WTC11 (cell line): ENCODE results near the gene CDKN2AIPNL. TPM values are rescaled to one million over a fixed set of nuclear protein-coding genes. Genes with fewer than 3 reads are reported as not detected.

ENCODE experiments used
- ATAC-seq: fragments of 200-7000 bp; cut with Tn5 transposase; 2 replicates; pipeline ENCODE4 v1.10.0; 2021; ENCODE audit warnings: mild to moderate bottlenecking, moderate library complexity
- CTCF ChIA-PET: fragments of 300-600 bp; sonication (Branson Sonifier 250); formaldehyde crosslinking; loops from one replicate; lab custom pipeline; 2021; ENCODE audit warnings: antibody characterized with exemption; lab: Charles Lee
- POLR2A ChIA-PET: fragments of 350-600 bp; sonication (Branson Sonifier 250); formaldehyde crosslinking; loops from one replicate; lab custom pipeline; 2021; ENCODE audit warnings: antibody characterized with exemption; lab: Charles Lee
- DNase-seq: peaks from one replicate; pipeline ENCODE4 v3.0.0; 2021; ENCODE audit warnings: low spot score
- H3K27ac Mint-ChIP-seq: 2 replicates; pipeline ENCODE4 v1.8.0; 2021; ENCODE audit warnings: mixed read lengths
- H3K27me3 Mint-ChIP-seq: 2 replicates; pipeline ENCODE4 v1.8.0; 2021; ENCODE audit warnings: low read depth, mild to moderate bottlenecking, moderate library complexity, mixed read lengths
- H3K36me3 Mint-ChIP-seq: 2 replicates; pipeline ENCODE4 v1.8.0; 2021; ENCODE audit warnings: mixed read lengths
- H3K4me1 Mint-ChIP-seq: 2 replicates; pipeline ENCODE4 v1.8.0; 2022; ENCODE audit warnings: mixed read lengths
- H3K4me3 Mint-ChIP-seq: 2 replicates; pipeline ENCODE4 v1.8.0; 2021; ENCODE audit warnings: mild to moderate bottlenecking, moderate library complexity, mixed read lengths
- H3K9me3 Mint-ChIP-seq: 2 replicates; pipeline ENCODE4 v1.8.0; 2021; ENCODE audit warnings: mixed read lengths
- AFF4 ChIP-seq: sonication (generic); formaldehyde crosslinking; IDR thresholded peaks from 2 replicates; pipeline ENCODE4 v1.8.1; 2023; ENCODE audit warnings: mild to moderate bottlenecking, missing genetic modification reagents, borderline replicate concordance
- AR ChIP-seq: fragments of 250-450 bp; sonication (Bioruptor Pico); IDR thresholded peaks from 2 replicates; pipeline ENCODE4 v1.9.0; 2021; ENCODE audit warnings: mild to moderate bottlenecking
- CDX4 ChIP-seq: fragments of 250-450 bp; sonication (Bioruptor Pico); IDR thresholded peaks from 2 replicates; pipeline ENCODE4 v1.9.0; 2021; ENCODE audit warnings: moderate library complexity, mild to moderate bottlenecking, inconsistent platforms, borderline replicate concordance
- E2F5 ChIP-seq: sonication (generic); formaldehyde crosslinking; IDR thresholded peaks from 2 replicates; pipeline ENCODE4 v1.8.1; 2022; ENCODE audit warnings: mild to moderate bottlenecking, moderate library complexity, missing genetic modification reagents
- ERG ChIP-seq: fragments of 250-450 bp; sonication (Bioruptor Pico); IDR thresholded peaks from 2 replicates; pipeline ENCODE4 v1.8.0; 2021; ENCODE audit warnings: mild to moderate bottlenecking
- GRHL2 ChIP-seq: fragments of 250-450 bp; sonication (Bioruptor Pico); IDR thresholded peaks from 2 replicates; pipeline ENCODE4 v1.8.0; 2022; ENCODE audit warnings: mild to moderate bottlenecking, moderate library complexity; ENCODE audit not compliant: insufficient replicate concordance, severe bottlenecking
- GTF2I ChIP-seq: fragments of 250-450 bp; sonication (Bioruptor Pico); conservative IDR thresholded peaks from 2 replicates; pipeline ENCODE4 v1.4.0; 2021; ENCODE audit warnings: mild to moderate bottlenecking
- JUN ChIP-seq: sonication (generic); formaldehyde crosslinking; IDR thresholded peaks from 2 replicates; pipeline ENCODE4 v1.8.0; 2023; ENCODE audit warnings: mild to moderate bottlenecking, missing genetic modification reagents
- MYBL2 ChIP-seq: sonication (generic); formaldehyde crosslinking; IDR thresholded peaks from 2 replicates; pipeline ENCODE4 v1.8.1; 2023; ENCODE audit warnings: mild to moderate bottlenecking, moderate library complexity, missing genetic modification reagents
- PREB ChIP-seq: sonication (generic); formaldehyde crosslinking; IDR thresholded peaks from 2 replicates; pipeline ENCODE4 v1.8.1; 2022; ENCODE audit warnings: mild to moderate bottlenecking, missing genetic modification reagents, moderate library complexity, borderline replicate concordance
- RORB ChIP-seq: fragments of 250-450 bp; sonication (Bioruptor Pico); IDR thresholded peaks from 2 replicates; pipeline ENCODE4 v1.9.0; 2021; ENCODE audit warnings: mild to moderate bottlenecking
- SMAD3 ChIP-seq: sonication (generic); formaldehyde crosslinking; IDR thresholded peaks from 2 replicates; pipeline ENCODE4 v1.8.0; 2022; ENCODE audit warnings: missing genetic modification reagents, mild to moderate bottlenecking, borderline replicate concordance
- TEAD1 ChIP-seq: sonication (generic); formaldehyde crosslinking; IDR thresholded peaks from 2 replicates; pipeline ENCODE4 v1.8.0; 2022; ENCODE audit warnings: mild to moderate bottlenecking, missing genetic modification reagents
- ZNF281 ChIP-seq: sonication (generic); formaldehyde crosslinking; IDR thresholded peaks from 2 replicates; pipeline ENCODE4 v1.8.0; 2023; ENCODE audit warnings: mild to moderate bottlenecking, missing genetic modification reagents
- ZNF416 ChIP-seq: fragments of 250-450 bp; sonication (Bioruptor Pico); IDR thresholded peaks from 2 replicates; pipeline ENCODE4 v1.9.0; 2021; ENCODE audit warnings: mild to moderate bottlenecking, inconsistent platforms
- total RNA-seq: library from RNA; stranded (reverse); gene quantifications from 3 replicates; pipeline ENCODE4 v1.2.3, GENCODE V29; 2021

The CDKN2AIPNL gene
- total RNA-seq, 1 experiment from 2014 or later: 54.3 TPM

GRCh38 chr5:134444941-134445471, 33.3 kb upstream of the CDKN2AIPNL start:
- DNase-seq (no peak), ATAC-seq (no peak)
- peak; percentile 36; the same call in 1 of the 2 replicates for TF ChIP-seq GTF2I (CRISPR knock-in tag)
- TF ChIP-seq AFF4: no peak
- Mint-ChIP-seq H3K27ac (no peak overlapping the region), H3K36me3 (peaks cover 20% of the 10 kb centered on the region), H3K9me3 (peaks cover 15% of the 10 kb centered on the region), H3K27me3 (no peaks in the 10 kb centered on the region), H3K4me1 (peaks cover 27% of the 10 kb centered on the region), H3K4me3 (no peak overlapping the region)
- POLR2A ChIA-PET: interaction anchor here (1.0 kb wide), 1 partner anchor 22 kb away, joined by 4 read pairs; no protein-coding TSS in a partner anchor
- CTCF ChIA-PET: interaction anchor here (0.6 kb wide), 1 partner anchor 70 kb away, joined by 3 read pairs; no protein-coding TSS in a partner anchor

- Mint-ChIP-seq H3K27ac (peak overlapping the region; percentile 94), H3K27me3 (no peaks in the 10 kb centered on the region), H3K4me3 (no peak overlapping the region), H3K9me3 (peaks cover 14% of the 10 kb centered on the region), H3K4me1 (peaks cover 28% of the 10 kb centered on the region), H3K36me3 (peaks cover 36% of the 10 kb centered on the region)
- TF ChIP-seq MYBL2 (CRISPR knock-in tag): no peak
- TF ChIP-seq ERG (CRISPR knock-in tag): no peak
- no peak for TF ChIP-seq GRHL2 (CRISPR knock-in tag)
- TF ChIP-seq CDX4 (CRISPR knock-in tag): no peak
- TF ChIP-seq AR: no peak
- no peak for TF ChIP-seq SMAD3 (CRISPR knock-in tag)
- TF ChIP-seq ZNF281 (CRISPR knock-in tag): no peak
- TF ChIP-seq JUN (CRISPR knock-in tag): no peak
- no peak for TF ChIP-seq E2F5 (CRISPR knock-in tag)
- no peak for TF ChIP-seq PREB (CRISPR knock-in tag)
- no peak for TF ChIP-seq TEAD1 (CRISPR knock-in tag)
- no peak for TF ChIP-seq ZNF416 (CRISPR knock-in tag)
- TF ChIP-seq RORB: no peak
- ATAC-seq (no peak), DNase-seq (no peak)
- ChIA-PET POLR2A (no interaction called here), CTCF (no interaction called here)
Measured at GRCh38 chr5:134440201-134440755, 28.6 kb upstream of the CDKN2AIPNL start.
